Cerebellar cortex (tissue), 1 donor: Measurements from ENCODE around the gene B3GNT2.
"Not testable (repeated sequence)": the region's sequence is repeated elsewhere in the genome, so short reads cannot be mapped to it uniquely, and the experiment has no call there.

Source experiments
- DNase-seq: peaks from one replicate; pipeline ENCODE4 v3.0.0-alpha.2; 2015; ENCODE audit warnings: low spot score

B3GNT2 gene, protein sequence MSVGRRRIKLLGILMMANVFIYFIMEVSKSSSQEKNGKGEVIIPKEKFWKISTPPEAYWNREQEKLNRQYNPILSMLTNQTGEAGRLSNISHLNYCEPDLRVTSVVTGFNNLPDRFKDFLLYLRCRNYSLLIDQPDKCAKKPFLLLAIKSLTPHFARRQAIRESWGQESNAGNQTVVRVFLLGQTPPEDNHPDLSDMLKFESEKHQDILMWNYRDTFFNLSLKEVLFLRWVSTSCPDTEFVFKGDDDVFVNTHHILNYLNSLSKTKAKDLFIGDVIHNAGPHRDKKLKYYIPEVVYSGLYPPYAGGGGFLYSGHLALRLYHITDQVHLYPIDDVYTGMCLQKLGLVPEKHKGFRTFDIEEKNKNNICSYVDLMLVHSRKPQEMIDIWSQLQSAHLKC

DNA sequence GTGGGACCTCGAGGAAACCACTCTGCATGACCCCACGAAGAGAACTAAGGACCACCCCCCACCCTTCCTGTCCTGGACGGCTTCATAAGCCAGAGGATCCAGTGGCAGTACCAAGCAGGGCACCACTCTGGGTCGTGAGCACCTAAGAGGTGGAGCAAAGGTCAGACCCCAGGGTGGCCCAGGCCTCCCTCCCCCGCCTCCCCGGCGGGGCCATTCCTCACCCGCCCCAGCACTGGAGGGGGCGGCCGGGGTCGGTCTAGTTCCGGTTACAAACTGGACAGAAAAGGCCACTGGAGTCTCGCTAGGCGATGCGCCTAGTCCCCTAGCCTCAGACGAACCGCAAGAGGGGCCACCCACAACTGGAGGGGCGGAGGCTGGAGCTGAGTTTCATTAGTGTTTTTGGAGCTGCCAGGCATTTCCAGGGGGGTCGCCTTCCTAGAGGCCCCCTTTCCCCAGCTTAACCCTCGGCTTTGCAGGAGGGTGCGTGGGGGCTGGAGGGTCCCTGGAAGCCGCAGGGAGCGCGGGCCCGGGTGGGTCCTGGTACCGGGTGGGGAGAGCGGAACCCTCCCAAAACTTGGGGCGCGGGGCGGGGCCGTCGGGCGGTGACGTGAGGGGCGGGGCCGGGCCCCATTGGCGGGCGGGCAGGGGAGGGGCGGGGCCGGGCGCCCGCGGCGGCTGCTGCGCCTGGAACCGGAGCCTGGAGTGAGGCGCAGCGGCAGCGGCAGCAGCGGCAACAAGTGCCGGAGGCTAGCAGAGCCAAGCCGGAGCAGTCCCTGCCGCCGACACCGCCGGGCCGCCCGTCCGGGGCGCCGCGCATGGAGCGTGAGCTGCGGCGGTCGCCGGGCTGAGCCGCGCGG lies at the start of gene B3GNT2:
TSS of gene B3GNT2 (plus strand) at position 695 of the 857 bp plus-strand sequence. CDS start 26,106 bp downstream, outside the sequence.
- peak; percentile 33 for DNase-seq

DNA sequence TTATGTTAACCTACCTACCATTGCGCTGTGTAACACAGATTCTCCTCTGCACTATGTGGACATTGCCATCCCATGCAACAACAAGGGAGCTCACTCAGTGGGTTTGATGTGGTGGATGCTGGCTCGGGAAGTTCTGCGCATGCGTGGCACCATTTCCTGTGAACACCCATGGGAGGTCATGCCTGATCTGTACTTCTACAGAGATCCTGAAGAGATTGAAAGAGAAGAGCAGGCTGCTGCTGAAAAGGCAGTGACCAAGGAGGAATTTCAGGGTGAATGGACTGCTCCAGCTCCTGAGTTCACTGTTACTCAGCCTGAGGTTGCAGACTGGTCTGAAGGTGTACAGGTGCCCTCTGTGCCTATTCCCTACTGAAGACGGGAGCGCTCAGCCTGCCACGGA lies 49.1 kb upstream of the B3GNT2 start:
- not testable (repeated sequence) for DNase-seq

DNA sequence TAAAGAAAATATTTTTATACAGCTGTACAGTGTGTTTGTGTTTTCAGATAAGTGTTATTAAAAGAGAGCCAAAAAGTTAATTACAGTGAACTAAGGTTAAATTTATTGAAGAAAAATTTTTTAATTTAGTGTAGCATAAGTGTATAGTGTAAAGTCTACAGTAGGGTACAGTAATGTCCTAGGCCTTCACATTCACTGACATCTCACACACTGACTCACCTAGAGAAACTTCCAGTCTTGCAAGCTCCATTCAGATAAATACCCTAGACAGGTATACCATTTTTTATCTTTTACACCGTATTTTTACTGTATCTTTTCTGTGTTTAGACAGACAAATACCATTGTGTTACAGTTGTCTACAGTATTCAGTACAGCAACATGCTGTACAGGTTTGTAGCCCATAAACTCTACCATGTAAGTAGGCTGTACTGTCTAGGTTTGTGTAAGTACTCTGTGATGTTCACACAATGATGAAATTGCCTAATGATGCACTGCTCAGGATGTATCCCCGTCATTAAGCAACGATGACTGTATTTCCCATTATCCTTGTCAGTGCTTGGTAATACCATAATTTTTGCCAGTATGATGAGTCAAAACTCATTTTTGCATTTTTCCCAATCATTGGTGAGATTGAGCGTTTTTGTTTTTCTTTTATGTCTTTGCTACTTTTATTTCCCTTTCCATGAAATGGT lies 48.2 kb upstream of the B3GNT2 start:
- DNase-seq: no peak

DNA sequence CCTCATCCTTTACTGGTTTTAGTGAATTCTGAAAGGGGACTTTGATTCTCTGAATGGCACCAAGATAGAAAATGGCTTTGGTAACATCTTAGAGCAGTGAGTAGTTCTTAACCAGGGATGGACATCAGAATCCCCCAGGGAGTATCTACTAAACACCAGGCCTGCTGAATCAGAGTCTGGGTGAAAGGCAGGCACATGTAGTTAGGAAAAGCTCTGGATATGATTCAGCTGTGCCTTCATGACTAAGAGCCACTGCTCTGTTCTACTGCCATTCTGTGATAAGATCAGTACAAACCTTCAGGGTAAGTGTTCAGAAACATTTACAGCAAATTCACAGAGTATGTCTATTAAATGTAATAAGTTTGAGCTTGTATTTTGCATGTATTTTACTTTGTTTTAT lies 46.2 kb upstream of the B3GNT2 start:
- no peak for DNase-seq

DNA sequence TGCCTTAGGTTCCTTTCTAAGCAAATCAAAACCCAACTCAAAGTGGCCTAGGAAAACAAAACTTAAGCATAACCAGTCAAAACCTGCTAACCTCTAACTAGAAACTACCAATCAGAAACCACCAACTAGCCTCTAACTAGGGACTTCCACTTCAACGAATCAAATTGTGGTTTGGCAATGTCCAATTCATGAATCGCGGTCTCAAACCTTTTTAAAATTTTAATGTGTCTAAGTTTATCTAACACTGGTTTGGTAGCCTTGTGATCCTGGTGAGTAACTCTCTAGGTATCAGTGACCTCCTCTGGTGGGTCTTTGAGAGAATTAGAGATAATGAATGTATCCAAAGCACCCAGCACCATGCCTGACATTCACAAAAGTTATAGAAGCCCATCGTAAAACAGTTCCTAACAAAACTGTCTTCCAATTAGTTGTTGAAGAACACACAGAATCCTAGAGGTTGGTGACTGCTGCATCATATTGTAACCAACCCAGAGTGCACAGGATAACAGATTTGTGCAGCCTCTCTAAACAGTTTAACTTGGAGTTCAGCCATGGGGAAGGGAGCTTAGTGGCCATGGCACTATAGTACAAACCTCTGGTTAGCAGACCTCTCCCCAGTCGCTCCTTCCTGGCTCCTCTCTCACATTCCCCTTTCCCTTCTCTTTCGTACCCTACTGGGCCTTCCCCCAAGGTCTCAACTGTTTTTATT lies 45.2 kb upstream of the B3GNT2 start:
- peak; percentile 37 for DNase-seq

DNA sequence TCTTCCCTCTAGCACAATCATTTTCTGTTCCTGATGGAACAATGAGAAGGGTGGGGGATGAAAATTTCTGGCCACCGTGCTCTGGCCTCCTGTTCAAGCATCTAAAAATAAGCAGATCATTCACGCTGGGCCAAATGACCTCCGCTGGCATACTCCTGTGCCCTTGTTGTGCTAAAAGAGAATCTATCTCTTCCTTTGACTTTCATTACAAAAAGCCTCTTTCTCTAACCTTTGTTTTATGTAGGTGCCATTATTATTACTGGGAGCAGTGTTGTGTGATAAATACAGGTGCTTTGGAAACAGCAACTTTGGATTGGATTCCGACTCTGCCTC lies 44.6 kb upstream of the B3GNT2 start:
- peak; percentile 44 for DNase-seq

DNA sequence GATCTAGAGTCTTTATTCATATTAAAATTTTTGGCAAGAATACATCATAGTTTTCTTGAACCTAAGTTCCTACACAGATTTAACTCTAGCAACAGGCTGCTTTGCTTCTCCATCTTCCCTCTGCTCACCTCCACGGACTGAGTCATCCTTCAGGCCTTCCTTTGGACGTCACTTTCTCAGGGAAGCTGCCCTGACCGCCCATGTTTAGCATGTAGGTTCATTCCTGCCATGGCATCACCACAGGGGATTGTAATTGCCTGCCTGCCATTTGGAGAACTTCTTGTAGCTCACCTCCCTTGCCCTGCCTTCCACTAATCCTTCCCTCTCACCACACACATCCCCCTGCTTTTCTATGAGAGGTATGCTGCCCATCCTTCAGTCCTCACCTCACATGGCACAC lies 43.9 kb upstream of the B3GNT2 start:
- DNase-seq: no peak

DNA sequence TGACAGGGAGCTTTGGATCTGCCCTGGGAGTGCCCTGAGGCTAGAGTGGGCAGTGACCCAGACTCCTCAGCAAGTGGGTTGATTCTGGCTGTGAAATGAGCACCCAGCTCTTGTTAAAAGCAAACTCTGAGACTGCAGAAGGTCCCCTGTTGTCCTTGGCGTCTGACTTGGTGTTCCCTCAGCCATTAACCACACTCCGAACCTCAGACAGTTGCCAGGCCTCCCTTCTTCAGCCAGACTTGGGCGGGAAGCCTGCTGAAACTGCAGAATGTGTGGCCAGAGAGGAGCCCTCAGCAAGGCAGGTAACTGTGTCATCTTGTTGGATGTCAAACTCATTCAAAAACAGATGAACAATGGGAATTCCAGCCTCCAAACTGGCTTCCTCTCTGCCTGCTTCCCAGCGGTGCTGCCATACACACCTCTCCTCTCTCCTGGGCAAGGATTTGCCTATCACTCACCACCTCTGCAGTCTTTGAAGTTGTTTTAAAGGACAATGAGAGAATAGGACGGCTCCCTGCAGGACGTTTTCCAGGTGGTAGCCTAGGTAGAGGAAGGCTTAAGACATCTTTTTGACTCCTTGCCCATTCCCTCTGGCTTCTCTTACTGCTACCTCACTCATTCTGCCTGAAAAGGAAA lies 38.9 kb upstream of the B3GNT2 start:
- no peak for DNase-seq

DNA sequence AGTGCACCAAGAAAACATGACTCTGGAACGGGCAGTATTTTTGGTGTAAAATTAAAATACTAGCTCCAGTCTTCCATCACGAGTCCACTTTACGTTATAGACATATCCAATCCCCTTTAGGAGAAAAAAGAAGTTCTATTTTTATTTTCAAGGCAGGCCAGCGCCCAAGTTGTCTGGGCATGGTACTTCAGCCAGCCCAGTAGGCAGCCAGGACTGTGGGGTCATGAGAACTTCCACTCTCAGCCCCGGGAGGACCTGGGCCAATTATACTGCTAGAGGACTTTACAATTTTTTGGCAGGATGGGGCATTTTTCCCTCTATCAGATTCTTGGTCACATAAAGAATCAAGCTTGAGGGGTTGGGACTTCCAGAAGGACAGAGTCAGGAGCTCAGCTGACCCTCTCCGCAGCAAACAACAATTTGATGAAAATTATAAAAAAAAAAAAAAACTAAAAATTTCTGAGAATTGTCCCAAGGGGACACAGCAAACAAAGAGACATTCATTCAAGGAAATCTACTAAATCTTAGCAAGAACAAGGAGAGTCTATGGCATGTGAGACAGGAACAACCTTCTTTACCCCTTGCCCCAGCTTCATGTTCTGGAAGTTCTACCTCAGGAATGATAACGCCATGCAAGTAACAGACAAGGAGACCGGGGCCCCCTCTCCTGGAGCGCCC lies 37.3 kb upstream of the B3GNT2 start:
- no peak for DNase-seq

DNA sequence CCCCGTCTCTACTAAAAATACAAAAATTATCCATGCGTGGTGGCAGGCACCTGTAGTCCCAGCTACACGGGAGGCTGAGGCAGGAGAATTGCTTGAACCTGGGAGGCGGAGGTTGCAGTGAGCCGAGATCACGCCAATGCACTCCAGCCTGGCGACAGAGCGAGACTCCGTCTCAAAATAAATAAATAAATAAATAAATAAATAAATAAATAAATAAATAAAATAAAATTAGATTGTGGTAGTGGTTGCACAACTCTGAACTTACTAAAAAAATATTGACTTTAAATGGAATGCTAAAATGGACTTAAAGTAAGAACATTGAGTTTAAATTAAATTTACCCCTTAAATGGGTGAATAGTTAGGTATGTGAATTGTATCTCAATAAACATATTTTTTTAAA lies 35.2 kb upstream of the B3GNT2 start:
- not testable (repeated sequence) for DNase-seq

DNA sequence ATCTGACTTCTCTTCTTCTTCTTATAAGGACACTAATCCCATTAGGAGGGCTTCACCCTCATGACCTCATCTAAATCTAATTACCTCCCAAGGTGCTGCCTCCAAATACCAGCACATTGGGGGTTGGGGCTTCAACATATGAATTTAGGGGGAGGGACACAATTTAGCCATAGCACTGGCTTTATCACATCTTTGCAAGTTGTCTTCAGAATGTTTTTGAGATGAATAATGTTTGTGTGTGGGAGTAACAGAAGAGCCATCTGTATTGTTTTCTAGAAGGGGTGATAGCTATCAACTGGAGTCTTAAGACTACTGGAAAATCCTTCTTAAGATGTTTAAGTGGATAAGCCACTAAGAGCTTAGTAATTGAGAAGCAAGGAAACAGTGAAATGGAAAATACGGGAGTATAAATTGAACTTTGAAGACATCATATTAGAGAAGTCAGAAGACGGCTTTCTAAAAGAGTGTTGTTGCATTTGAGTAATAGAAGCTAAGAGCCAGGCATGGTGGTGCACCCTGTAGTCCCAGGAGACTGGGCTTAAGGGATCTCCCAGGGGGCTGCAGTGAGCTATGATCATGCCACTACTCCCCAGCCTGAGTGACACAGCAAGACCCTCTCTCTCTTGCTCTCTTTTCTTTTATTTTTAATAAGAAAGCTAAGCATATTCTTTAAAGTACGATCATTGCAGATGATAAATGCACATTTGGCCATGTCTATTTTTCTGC lies 32.6 kb upstream of the B3GNT2 start:
- no peak for DNase-seq

DNA sequence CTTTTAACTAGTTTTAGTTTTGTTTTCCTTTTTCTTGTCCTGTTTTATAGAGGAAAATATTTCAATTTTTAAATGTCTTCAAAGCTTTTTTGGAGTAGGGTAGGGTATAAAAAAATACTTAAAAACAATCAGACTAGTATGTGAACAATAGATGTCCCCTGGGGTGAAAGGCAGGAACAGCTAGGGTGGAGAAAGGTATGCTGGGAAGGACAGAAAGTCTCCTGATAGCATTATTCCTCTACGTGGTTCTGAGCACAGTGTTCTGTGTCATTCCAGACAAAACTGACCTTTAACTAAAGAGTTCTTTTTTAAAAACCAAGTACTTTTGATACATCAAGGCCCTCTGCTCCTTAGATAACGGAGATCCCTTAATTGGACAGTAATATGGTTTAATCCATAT lies 32.1 kb upstream of the B3GNT2 start:
- DNase-seq: no peak

DNA sequence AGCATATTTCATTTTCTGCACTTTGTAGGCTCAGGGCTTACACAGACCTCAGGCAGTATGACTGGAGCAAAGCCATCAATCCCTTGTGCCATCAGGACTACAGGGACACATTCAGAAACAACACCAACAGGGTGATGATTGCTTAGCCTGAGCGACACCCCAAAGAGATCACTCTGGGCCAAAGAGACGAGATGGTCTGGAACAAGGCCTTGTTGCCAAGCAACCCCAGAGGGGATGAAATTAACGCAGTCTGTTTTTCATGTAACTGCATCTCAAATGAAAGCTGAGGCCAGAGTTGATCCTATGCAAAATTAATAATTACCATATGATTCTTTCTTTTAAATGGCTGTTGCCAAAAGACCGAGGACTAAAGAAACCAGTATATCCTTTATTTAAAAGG lies 20.2 kb upstream of the B3GNT2 start:
- peak; percentile 46 for DNase-seq

DNA sequence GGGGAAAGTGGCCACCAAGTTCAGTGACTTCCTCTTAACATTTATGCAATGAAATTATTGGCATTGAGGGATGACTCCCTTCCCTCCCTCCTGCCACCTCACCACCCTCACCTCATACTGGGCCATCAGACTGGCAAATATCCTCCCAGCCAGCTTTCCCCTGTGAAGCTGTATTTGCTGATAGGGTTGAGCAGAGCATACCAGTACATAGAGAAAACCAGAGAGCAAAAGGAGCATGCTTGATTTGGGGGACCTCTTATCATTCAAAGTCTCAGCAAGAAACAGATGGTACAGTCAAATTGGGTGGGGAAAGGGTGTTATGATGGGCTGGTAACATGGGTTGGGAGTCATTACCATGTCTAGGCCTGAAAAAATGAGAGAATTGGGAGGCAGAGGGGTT lies 19.1 kb upstream of the B3GNT2 start:
- DNase-seq: no peak

DNA sequence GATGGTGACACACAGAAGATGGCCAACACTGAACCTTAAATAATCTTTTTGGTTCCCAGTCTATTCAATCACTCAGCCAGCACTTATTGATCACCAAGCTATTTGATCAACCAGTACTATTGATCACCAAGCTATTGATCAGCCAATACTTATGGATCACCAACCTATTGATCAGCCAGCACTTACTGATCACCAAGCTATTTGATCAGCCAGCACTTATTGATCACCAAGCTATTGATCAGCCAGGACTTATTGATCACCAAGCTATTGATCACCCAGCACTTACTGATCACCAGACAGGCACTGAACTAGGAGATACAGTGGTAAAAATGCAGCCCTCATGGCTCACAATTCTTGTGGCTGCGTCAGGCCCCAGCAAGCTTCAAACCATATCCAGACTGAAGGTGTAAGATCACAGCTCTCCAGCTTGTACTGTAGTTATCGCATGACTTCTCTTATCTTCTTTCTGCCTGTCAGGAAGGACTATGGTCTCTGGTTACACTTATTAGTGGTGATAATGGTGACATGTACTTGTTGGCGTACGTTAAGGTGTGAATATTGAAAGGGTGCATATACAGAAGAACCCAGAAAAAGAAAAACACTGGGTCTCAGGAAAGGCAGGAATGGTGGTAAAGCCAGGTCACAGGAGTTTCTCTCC lies 18.4 kb upstream of the B3GNT2 start:
- DNase-seq: no peak

DNA sequence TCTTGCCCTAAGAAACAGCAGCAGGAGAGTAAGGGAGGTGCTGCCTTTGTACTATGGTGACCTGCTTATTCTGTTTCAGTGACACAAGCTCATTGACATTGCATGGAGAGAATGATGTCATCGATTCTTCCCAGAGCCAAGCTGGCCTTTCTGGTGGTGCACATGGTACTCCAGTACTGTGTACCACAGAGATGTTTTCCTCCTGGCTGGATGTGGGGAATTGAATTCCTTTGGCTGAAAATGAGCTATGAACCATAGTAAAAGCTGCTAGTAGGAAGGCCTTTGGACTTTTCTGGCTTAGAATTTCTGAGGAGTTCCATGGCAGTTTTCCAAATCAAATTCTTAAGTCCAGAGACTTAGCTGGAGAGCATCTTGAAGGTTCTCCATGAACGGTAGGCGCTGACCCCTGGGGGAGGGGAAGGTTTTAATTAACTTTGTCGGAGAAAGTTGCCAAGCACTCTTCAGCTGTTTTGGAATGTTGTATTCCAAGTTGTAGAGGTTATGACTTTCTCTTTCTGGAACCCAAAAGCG lies 17.1 kb upstream of the B3GNT2 start:
- no peak for DNase-seq

DNA sequence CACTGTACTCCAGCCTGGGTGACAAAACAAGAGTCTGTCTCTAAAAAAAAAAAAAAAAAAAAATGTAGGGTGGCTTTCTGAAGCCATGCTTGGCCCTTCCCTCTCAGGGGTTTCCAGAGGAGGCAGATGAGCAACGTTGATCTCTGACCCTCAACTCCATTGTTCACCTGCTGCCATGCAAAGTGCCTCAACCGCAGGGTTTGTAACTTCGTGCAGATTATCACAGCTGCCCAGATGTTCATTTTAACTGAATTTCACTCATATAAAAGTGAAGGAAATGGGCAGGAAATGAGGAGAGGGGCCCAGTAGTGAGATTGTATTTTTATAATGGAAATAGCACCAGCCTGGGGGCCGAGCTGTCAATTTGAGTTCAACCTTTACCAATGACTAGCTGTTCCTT lies 14.9 kb upstream of the B3GNT2 start:
- DNase-seq: no peak

DNA sequence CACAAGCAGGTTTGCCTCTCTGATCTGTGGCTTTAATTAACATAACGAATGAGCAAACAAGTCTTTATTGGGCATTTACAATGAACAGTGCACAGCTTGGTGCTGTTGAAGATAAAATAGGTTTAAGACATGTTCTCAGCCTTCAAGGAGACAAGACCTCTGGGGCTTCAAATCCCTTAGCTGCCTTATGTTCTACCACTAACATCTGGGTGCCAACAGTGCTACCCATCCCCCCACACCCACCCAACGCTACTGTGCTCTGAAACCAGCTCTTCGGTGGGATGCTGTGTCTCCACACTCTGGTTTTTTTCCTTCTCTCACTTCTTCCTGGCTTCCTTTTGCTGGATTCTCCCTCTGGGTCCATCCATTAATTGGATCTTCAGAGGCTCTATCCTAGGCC lies 14.1 kb upstream of the B3GNT2 start:
- no peak for DNase-seq

DNA sequence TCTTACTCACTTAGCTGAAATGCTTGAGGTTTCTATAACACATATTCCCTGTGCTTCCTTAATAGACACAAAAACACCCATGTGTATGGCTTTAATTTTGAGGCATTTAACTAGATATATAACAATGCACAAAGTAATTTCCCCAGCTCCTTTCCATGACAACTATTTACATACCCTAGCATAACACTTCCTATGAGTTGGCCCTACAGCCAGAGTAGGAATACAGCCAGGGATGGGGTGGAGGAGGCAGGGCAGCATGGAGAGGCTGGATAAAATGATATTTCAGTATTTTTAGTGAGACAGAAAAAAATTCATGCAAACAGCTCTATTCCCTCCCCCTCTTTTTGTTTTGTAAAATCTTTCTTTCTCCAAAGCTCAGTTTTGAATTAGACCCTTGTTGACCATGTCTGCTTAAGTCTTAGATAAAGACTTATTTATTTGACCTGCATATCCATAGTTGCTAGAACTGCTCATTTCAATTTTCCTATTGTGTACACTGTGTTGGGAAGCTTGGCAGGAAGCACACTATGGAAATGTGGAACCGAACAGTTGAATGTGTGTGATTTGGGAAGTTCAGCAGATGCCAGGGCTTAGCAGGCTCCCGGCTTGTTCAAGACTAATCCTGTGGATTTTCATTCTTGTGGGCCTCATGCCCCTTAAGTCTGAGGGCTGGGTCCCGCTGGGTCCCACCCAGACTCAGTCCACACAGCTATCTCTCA lies 11.2 kb upstream of the B3GNT2 start:
- DNase-seq: no peak
